Astrocyte of the spinal cord (primary cell): ENCODE data around the gene PPM1A.
"Not testable (repeated sequence)": the region's sequence is repeated elsewhere in the genome, so short reads cannot be mapped to it uniquely, and the experiment has no call there.

Source experiments
- DNase-seq: peaks from one replicate; pipeline ENCODE4 v3.0.0; 2011; ENCODE audit warnings: low read depth, low spot score
- H3K4me3 ChIP-seq: 2 replicates; pipeline ENCODE4 v1.5.1; 2011; ENCODE audit warnings: low read depth, mild to moderate bottlenecking, low read length, moderate library complexity
- in situ Hi-C: cut with HindIII; loops from 2 replicates; pipeline ENCODE4 v1.10.0; 2017; ENCODE audit warnings: low sequenced_read_pairs
- TF ChIP-seq, protein P1 (sequence below): IDR thresholded peaks from 2 replicates; pipeline ENCODE4 v1.5.1; 2012; ENCODE audit warnings: low read depth, mild to moderate bottlenecking, low read length, inconsistent platforms

The PPM1A gene

DNA sequence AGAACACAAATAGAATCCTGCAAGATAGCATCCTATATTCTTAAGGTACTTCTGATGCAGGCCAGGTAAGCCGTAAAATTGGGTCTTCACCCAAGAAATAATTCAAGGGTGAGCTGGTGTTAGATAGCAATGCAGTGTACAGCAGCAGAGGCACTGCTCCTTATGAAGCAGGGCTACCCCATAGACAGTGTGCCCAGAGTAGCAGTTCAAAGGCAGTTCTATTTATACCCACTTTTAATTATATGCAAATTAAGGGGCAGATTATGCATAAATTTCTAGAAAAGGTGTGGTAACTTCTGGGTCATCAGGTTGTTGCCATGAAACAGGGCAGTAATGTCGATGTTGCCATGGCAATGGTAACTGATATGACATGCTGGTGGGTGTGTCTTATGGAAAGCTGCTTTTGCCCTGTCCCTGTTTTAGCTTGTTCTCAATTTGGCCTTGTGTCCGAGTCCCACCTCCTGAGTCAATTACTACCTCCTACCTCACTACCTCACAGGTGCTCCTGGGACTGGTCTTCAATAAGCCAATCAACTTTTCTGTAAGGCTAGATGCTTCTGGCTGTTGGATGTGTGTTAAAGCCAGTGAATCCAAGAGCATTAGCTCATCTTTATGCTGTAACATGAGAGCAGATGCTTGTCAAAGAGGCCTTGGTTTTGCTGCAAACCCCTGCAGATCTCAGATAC lies 61.0 kb downstream of the PPM1A start:
- DNase-seq, result no peak
- TF ChIP-seq, protein P1, sequence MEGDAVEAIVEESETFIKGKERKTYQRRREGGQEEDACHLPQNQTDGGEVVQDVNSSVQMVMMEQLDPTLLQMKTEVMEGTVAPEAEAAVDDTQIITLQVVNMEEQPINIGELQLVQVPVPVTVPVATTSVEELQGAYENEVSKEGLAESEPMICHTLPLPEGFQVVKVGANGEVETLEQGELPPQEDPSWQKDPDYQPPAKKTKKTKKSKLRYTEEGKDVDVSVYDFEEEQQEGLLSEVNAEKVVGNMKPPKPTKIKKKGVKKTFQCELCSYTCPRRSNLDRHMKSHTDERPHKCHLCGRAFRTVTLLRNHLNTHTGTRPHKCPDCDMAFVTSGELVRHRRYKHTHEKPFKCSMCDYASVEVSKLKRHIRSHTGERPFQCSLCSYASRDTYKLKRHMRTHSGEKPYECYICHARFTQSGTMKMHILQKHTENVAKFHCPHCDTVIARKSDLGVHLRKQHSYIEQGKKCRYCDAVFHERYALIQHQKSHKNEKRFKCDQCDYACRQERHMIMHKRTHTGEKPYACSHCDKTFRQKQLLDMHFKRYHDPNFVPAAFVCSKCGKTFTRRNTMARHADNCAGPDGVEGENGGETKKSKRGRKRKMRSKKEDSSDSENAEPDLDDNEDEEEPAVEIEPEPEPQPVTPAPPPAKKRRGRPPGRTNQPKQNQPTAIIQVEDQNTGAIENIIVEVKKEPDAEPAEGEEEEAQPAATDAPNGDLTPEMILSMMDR, result no peak
- in situ Hi-C loops, result no loop called here
- no peak overlapping the region for H3K4me3 ChIP-seq

- in situ Hi-C loops, result no loop called here
- DNase-seq, result peak; percentile 52
- no peak overlapping the region for H3K4me3 ChIP-seq
- TF ChIP-seq, protein P1, result no peak
Measured at GRCh38 chr14:60311417-60311816, 62.4 kb downstream of the PPM1A start.

GRCh38 chr14:60313093-60313492 lies 64.1 kb downstream of the PPM1A start:
- TF ChIP-seq, protein P1, result no peak
- in situ Hi-C loops, result no loop called here
- no peak overlapping the region for H3K4me3 ChIP-seq
- DNase-seq, result no peak

GRCh38 chr14:60315196-60315990 lies 66.4 kb downstream of the PPM1A start:
- no peak for DNase-seq
- TF ChIP-seq, protein P1, result no peak
- in situ Hi-C loops, result no loop called here
- H3K4me3 ChIP-seq, result no peak overlapping the region

- no peak overlapping the region for H3K4me3 ChIP-seq
- in situ Hi-C loops, result no loop called here
- TF ChIP-seq, protein P1, result no peak
- no peak for DNase-seq
Measured at GRCh38 chr14:60317609-60318008, 68.6 kb downstream of the PPM1A start.

DNA sequence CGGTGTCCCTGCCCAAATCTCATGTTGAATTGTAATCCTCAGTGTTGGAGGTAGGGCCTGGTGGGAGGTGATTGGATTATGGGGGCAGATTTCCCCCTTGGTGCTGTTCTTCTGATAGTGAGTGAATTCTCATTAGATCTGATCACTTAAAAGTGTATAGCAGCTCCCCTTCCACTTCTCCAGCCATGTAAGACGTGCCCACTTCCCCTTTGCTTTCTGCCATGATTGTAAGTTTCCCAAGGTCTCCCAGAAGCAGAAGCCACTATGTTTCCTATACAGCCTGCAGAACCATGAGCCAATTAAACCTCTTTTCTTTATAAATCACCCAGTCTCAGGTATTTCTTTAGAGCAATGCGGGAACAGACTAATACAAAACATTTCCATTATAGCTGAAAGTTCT lies 71.8 kb downstream of the PPM1A start:
- in situ Hi-C loops, H3K4me3 ChIP-seq, DNase-seq: not testable (repeated sequence)
